WTC11 (cell line): ENCODE measurements around the gene ITPR2. TPM values are rescaled to one million over a fixed set of nuclear protein-coding genes. Genes with fewer than 3 reads are reported as not detected.

Experiments used
- ATAC-seq: fragments of 200-7000 bp; cut with Tn5 transposase; 2 replicates; pipeline ENCODE4 v1.10.0; 2021; ENCODE audit warnings: mild to moderate bottlenecking, moderate library complexity
- CTCF ChIA-PET: fragments of 300-600 bp; sonication (Branson Sonifier 250); formaldehyde crosslinking; loops from one replicate; lab custom pipeline; 2021; ENCODE audit warnings: antibody characterized with exemption; lab: Charles Lee
- POLR2A ChIA-PET: fragments of 350-600 bp; sonication (Branson Sonifier 250); formaldehyde crosslinking; loops from one replicate; lab custom pipeline; 2021; ENCODE audit warnings: antibody characterized with exemption; lab: Charles Lee
- DNase-seq: peaks from one replicate; pipeline ENCODE4 v3.0.0; 2021; ENCODE audit warnings: low spot score
- H3K27ac Mint-ChIP-seq: 2 replicates; pipeline ENCODE4 v1.8.0; 2021; ENCODE audit warnings: mixed read lengths
- H3K27me3 Mint-ChIP-seq: 2 replicates; pipeline ENCODE4 v1.8.0; 2021; ENCODE audit warnings: low read depth, mild to moderate bottlenecking, moderate library complexity, mixed read lengths
- H3K36me3 Mint-ChIP-seq: 2 replicates; pipeline ENCODE4 v1.8.0; 2021; ENCODE audit warnings: mixed read lengths
- H3K4me1 Mint-ChIP-seq: 2 replicates; pipeline ENCODE4 v1.8.0; 2022; ENCODE audit warnings: mixed read lengths
- H3K4me3 Mint-ChIP-seq: 2 replicates; pipeline ENCODE4 v1.8.0; 2021; ENCODE audit warnings: mild to moderate bottlenecking, moderate library complexity, mixed read lengths
- H3K9me3 Mint-ChIP-seq: 2 replicates; pipeline ENCODE4 v1.8.0; 2021; ENCODE audit warnings: mixed read lengths
- CBFB ChIP-seq: sonication (generic); formaldehyde crosslinking; IDR thresholded peaks from 2 replicates; pipeline ENCODE4 v1.8.1; 2022; ENCODE audit warnings: mild to moderate bottlenecking, low read depth, missing genetic modification reagents
- ESRRA ChIP-seq: sonication (generic); formaldehyde crosslinking; IDR thresholded peaks from 2 replicates; pipeline ENCODE4 v1.8.1; 2022; ENCODE audit warnings: mild to moderate bottlenecking, missing genetic modification reagents, borderline replicate concordance
- FOXK1 ChIP-seq: sonication (generic); formaldehyde crosslinking; IDR thresholded peaks from 2 replicates; pipeline ENCODE4 v1.8.0; 2022; ENCODE audit warnings: mild to moderate bottlenecking, moderate library complexity, missing genetic modification reagents
- GABPB1 ChIP-seq: sonication (generic); formaldehyde crosslinking; IDR thresholded peaks from 2 replicates; pipeline ENCODE4 v1.8.1; 2023; ENCODE audit warnings: mild to moderate bottlenecking, missing genetic modification reagents
- IRF2 ChIP-seq: sonication (generic); formaldehyde crosslinking; IDR thresholded peaks from 2 replicates; pipeline ENCODE4 v1.8.0; 2022; ENCODE audit warnings: low read depth, missing genetic modification reagents, borderline replicate concordance
- MXD4 ChIP-seq: fragments of 250-450 bp; sonication (Bioruptor Pico); IDR thresholded peaks from 2 replicates; pipeline ENCODE4 v1.8.0; 2021; ENCODE audit warnings: mild to moderate bottlenecking, moderate library complexity, borderline replicate concordance
- MYBL2 ChIP-seq: sonication (generic); formaldehyde crosslinking; IDR thresholded peaks from 2 replicates; pipeline ENCODE4 v1.8.1; 2023; ENCODE audit warnings: mild to moderate bottlenecking, moderate library complexity, missing genetic modification reagents
- NFYB ChIP-seq: sonication (generic); formaldehyde crosslinking; conservative IDR thresholded peaks from 2 replicates; pipeline ENCODE4 v1.8.0; 2022; ENCODE audit warnings: low read depth, missing genetic modification reagents
- RORB ChIP-seq: fragments of 250-450 bp; sonication (Bioruptor Pico); IDR thresholded peaks from 2 replicates; pipeline ENCODE4 v1.9.0; 2021; ENCODE audit warnings: mild to moderate bottlenecking
- SP1 ChIP-seq: sonication (generic); formaldehyde crosslinking; conservative IDR thresholded peaks from 2 replicates; pipeline ENCODE4 v1.8.1; 2022; ENCODE audit warnings: missing genetic modification reagents
- ZBTB21 ChIP-seq: sonication (generic); formaldehyde crosslinking; IDR thresholded peaks from 2 replicates; pipeline ENCODE4 v1.8.1; 2023; ENCODE audit warnings: mild to moderate bottlenecking, missing genetic modification reagents, borderline replicate concordance
- total RNA-seq: library from RNA; stranded (reverse); gene quantifications from 3 replicates; pipeline ENCODE4 v1.2.3, GENCODE V29; 2021
- TF ChIP-seq, protein P1 (sequence below): sonication (generic); formaldehyde crosslinking; IDR thresholded peaks from 2 replicates; pipeline ENCODE4 v1.8.0; 2023; ENCODE audit warnings: missing genetic modification reagents, mild to moderate bottlenecking, borderline replicate concordance
- TF ChIP-seq, protein P2 (sequence below): sonication (generic); formaldehyde crosslinking; IDR thresholded peaks from 2 replicates; pipeline ENCODE4 v1.8.1; 2023; ENCODE audit warnings: mild to moderate bottlenecking, missing genetic modification reagents, borderline replicate concordance
- TF ChIP-seq, protein P3 (sequence below): sonication (generic); formaldehyde crosslinking; IDR thresholded peaks from 2 replicates; pipeline ENCODE4 v1.8.1; 2022; ENCODE audit warnings: mild to moderate bottlenecking, missing genetic modification reagents, moderate library complexity, borderline replicate concordance
- TF ChIP-seq, protein P4 (sequence below): sonication (generic); formaldehyde crosslinking; IDR thresholded peaks from 2 replicates; pipeline ENCODE4 v1.8.0; 2022; ENCODE audit warnings: mild to moderate bottlenecking, missing genetic modification reagents

Gene ITPR2
- total RNA-seq, 1 experiment from 2014 or later: 50.7 TPM

DNA sequence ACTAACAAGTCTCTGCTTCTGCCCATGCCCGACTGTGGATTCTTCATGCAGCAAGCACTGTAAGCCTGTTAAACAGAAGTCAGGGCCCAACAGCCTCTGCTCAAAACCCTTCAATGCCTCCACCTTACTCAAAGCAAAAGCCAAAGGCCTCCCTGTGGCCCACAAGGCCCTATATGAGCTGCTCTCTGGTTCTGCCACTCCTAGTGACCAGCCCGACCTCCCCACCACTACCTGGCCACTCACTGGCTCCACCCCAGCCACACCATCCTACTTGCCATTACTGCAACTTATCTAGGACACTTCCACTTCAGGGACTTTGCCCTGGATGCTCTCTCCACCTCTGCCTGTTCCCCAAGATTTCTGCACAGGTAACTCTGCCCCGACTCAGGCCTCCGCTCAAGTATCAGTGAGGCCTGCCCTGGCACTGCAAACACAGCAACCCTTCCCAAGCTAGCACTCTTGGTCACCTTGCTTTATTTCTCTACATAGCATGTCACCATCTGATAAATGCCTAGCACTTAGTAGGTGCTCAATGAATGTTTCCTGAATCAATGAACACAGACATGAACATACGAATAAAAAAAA, 88.9 kb downstream of the ITPR2 start (continued):
- TF ChIP-seq MYBL2 (CRISPR knock-in tag) (no peak), CBFB (CRISPR knock-in tag) (no peak)

DNA sequence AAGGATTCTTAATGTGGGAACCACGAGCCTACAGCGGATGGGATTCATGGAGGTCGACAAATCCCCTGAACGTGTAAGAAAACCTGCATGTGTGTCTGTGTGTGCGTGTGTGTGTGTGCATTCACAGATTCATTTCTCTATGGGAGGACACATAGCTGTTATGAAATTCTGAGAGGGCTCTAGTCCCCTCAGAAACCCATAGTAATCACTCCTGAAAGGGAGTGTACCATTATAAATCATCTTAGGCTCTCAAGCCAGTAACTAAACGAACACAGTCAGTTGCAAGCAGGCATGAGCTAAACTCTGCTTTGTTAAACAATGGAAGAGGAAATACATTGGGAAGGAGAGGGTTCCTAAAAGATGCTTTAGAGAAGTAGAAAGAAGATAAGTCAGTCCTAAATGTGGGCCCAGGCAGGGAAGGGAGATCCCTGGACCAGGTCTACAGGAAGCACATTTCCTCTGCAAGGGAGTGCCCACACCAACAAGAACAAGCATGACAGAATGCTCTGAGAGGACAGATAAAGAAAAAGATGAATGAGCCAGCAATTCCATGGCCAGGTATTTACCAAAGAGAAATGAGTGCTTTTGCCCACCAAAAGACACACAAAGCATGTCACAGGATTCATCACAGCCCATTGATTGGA, 91.3 kb downstream of the ITPR2 start:
- POLR2A ChIA-PET: no interaction called here
- Mint-ChIP-seq H3K4me1 (peaks cover 30% of the 10 kb centered on the region), H3K4me3 (no peak overlapping the region)
- TF ChIP-seq, protein P1, sequence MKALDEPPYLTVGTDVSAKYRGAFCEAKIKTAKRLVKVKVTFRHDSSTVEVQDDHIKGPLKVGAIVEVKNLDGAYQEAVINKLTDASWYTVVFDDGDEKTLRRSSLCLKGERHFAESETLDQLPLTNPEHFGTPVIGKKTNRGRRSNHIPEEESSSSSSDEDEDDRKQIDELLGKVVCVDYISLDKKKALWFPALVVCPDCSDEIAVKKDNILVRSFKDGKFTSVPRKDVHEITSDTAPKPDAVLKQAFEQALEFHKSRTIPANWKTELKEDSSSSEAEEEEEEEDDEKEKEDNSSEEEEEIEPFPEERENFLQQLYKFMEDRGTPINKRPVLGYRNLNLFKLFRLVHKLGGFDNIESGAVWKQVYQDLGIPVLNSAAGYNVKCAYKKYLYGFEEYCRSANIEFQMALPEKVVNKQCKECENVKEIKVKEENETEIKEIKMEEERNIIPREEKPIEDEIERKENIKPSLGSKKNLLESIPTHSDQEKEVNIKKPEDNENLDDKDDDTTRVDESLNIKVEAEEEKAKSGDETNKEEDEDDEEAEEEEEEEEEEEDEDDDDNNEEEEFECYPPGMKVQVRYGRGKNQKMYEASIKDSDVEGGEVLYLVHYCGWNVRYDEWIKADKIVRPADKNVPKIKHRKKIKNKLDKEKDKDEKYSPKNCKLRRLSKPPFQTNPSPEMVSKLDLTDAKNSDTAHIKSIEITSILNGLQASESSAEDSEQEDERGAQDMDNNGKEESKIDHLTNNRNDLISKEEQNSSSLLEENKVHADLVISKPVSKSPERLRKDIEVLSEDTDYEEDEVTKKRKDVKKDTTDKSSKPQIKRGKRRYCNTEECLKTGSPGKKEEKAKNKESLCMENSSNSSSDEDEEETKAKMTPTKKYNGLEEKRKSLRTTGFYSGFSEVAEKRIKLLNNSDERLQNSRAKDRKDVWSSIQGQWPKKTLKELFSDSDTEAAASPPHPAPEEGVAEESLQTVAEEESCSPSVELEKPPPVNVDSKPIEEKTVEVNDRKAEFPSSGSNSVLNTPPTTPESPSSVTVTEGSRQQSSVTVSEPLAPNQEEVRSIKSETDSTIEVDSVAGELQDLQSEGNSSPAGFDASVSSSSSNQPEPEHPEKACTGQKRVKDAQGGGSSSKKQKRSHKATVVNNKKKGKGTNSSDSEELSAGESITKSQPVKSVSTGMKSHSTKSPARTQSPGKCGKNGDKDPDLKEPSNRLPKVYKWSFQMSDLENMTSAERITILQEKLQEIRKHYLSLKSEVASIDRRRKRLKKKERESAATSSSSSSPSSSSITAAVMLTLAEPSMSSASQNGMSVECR (CRISPR knock-in tag): no peak
- TF ChIP-seq GABPB1 (CRISPR knock-in tag) (no peak), ESRRA (CRISPR knock-in tag) (no peak)
- TF ChIP-seq, protein P2, sequence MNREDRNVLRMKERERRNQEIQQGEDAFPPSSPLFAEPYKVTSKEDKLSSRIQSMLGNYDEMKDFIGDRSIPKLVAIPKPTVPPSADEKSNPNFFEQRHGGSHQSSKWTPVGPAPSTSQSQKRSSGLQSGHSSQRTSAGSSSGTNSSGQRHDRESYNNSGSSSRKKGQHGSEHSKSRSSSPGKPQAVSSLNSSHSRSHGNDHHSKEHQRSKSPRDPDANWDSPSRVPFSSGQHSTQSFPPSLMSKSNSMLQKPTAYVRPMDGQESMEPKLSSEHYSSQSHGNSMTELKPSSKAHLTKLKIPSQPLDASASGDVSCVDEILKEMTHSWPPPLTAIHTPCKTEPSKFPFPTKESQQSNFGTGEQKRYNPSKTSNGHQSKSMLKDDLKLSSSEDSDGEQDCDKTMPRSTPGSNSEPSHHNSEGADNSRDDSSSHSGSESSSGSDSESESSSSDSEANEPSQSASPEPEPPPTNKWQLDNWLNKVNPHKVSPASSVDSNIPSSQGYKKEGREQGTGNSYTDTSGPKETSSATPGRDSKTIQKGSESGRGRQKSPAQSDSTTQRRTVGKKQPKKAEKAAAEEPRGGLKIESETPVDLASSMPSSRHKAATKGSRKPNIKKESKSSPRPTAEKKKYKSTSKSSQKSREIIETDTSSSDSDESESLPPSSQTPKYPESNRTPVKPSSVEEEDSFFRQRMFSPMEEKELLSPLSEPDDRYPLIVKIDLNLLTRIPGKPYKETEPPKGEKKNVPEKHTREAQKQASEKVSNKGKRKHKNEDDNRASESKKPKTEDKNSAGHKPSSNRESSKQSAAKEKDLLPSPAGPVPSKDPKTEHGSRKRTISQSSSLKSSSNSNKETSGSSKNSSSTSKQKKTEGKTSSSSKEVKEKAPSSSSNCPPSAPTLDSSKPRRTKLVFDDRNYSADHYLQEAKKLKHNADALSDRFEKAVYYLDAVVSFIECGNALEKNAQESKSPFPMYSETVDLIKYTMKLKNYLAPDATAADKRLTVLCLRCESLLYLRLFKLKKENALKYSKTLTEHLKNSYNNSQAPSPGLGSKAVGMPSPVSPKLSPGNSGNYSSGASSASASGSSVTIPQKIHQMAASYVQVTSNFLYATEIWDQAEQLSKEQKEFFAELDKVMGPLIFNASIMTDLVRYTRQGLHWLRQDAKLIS (CRISPR knock-in tag): no peak
- TF ChIP-seq, protein P3, sequence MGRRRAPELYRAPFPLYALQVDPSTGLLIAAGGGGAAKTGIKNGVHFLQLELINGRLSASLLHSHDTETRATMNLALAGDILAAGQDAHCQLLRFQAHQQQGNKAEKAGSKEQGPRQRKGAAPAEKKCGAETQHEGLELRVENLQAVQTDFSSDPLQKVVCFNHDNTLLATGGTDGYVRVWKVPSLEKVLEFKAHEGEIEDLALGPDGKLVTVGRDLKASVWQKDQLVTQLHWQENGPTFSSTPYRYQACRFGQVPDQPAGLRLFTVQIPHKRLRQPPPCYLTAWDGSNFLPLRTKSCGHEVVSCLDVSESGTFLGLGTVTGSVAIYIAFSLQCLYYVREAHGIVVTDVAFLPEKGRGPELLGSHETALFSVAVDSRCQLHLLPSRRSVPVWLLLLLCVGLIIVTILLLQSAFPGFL (CRISPR knock-in tag): no peak
- TF ChIP-seq, all 79 proteins: peak for 0
- Mint-ChIP-seq H3K27me3 (no peaks in the 10 kb centered on the region), H3K36me3 (peaks cover 27% of the 10 kb centered on the region), H3K27ac (peak overlapping the region; percentile 85), H3K9me3 (peaks cover 24% of the 10 kb centered on the region)
- ATAC-seq: no peak
- DNase-seq: no peak
- CTCF ChIA-PET: no interaction called here

DNA sequence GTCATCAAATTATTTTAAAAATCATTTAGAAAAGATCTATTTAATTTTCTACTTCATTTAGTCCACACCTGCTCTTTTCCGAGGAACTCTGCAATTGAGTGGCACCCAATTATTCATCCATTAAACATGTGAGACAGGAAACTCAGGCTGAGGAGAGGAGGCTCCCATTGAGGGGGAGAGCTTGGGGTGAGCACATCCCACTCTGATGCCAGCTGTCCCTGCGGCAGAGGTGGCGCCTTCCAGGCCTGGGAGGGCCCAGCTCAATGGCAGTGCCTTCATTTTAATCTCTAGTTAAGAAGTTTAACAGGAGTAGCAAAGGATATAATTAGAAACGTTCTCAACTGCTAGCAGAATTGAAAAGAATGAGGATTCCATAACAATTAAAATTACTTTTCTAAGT, 92.0 kb downstream of the ITPR2 start:
- ATAC-seq (peak; percentile 36; the same call in 1 of the 2 replicates), DNase-seq (no peak)
- Mint-ChIP-seq H3K4me1 (peaks cover 23% of the 10 kb centered on the region), H3K27ac (no peak overlapping the region), H3K4me3 (no peak overlapping the region), H3K9me3 (peaks cover 24% of the 10 kb centered on the region), H3K27me3 (no peaks in the 10 kb centered on the region), H3K36me3 (peaks cover 27% of the 10 kb centered on the region)
- ChIA-PET POLR2A (no interaction called here), CTCF (no interaction called here)
- TF ChIP-seq, protein P4, sequence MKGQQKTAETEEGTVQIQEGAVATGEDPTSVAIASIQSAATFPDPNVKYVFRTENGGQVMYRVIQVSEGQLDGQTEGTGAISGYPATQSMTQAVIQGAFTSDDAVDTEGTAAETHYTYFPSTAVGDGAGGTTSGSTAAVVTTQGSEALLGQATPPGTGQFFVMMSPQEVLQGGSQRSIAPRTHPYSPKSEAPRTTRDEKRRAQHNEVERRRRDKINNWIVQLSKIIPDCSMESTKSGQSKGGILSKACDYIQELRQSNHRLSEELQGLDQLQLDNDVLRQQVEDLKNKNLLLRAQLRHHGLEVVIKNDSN (CRISPR knock-in tag): no peak
- TF ChIP-seq SP1 (CRISPR knock-in tag) (no peak), MXD4 (no peak), FOXK1 (CRISPR knock-in tag) (no peak), IRF2 (CRISPR knock-in tag) (no peak), ZBTB21 (CRISPR knock-in tag) (no peak), RORB (CRISPR knock-in tag) (no peak), NFYB (CRISPR knock-in tag) (no peak)
- TF ChIP-seq, protein P1 (CRISPR knock-in tag): no peak
